Neutrophil (primary cell): ENCODE measurements around the gene ELK1.
"Not testable (repeated sequence)": the region's sequence is repeated elsewhere in the genome, so short reads cannot be mapped to it uniquely, and the experiment has no call there.

ENCODE experiments used
- H3K27ac ChIP-seq: fragments of 200-600 bp; sonication (generic); 2 replicates; pipeline ENCODE4 v1.5.1; 2016; ENCODE audit warnings: mild to moderate bottlenecking, moderate library complexity
- H3K27me3 ChIP-seq: fragments of 200-600 bp; sonication (generic); 2 replicates; pipeline ENCODE4 v1.6.0; 2016; ENCODE audit warnings: mild to moderate bottlenecking
- H3K36me3 ChIP-seq: fragments of 200-600 bp; sonication (generic); 2 replicates; pipeline ENCODE4 v1.5.1; 2017
- H3K4me1 ChIP-seq, 2 experiments: fragments of 200-600 bp in 1 of 2; sonication (generic) in 1 of 2; 1 replicate in 1 of 2; 2 replicates in 1 of 2; pipeline versions ENCODE4 v1.5.1 to v1.6.1; 2013 to 2016; ENCODE audit warnings: low read depth in 1 of 2, low read length in 1 of 2, mild to moderate bottlenecking in 1 of 2, moderate library complexity in 1 of 2; ENCODE audit not compliant: control insufficient read depth in 1 of 2, insufficient read depth in 1 of 2
- H3K4me3 ChIP-seq, 2 experiments: fragments of 200-600 bp in 1 of 2; sonication (generic) in 1 of 2; 1 replicate in 1 of 2; 2 replicates in 1 of 2; pipeline ENCODE4 v1.5.1; 2013 to 2016; ENCODE audit warnings: low read depth in 1 of 2, low read length in 1 of 2, mild to moderate bottlenecking in 1 of 2, moderate library complexity in 1 of 2
- H3K9me3 ChIP-seq: fragments of 200-600 bp; sonication (generic); 2 replicates; pipeline ENCODE4 v1.5.1; 2016
- TF ChIP-seq, protein P1 (sequence below): fragments of 200-600 bp; sonication (generic); IDR thresholded peaks from 2 replicates; pipeline ENCODE4 v1.5.1; 2016; ENCODE audit warnings: antibody characterized with exemption

Gene ELK1

GRCh38 chrX:47683184-47683828 is 32.9 kb upstream of the ELK1 start:
- no peak overlapping the region for H3K4me3 ChIP-seq
- H3K4me1 ChIP-seq: no peaks in the 10 kb centered on the region
- TF ChIP-seq, protein P1, sequence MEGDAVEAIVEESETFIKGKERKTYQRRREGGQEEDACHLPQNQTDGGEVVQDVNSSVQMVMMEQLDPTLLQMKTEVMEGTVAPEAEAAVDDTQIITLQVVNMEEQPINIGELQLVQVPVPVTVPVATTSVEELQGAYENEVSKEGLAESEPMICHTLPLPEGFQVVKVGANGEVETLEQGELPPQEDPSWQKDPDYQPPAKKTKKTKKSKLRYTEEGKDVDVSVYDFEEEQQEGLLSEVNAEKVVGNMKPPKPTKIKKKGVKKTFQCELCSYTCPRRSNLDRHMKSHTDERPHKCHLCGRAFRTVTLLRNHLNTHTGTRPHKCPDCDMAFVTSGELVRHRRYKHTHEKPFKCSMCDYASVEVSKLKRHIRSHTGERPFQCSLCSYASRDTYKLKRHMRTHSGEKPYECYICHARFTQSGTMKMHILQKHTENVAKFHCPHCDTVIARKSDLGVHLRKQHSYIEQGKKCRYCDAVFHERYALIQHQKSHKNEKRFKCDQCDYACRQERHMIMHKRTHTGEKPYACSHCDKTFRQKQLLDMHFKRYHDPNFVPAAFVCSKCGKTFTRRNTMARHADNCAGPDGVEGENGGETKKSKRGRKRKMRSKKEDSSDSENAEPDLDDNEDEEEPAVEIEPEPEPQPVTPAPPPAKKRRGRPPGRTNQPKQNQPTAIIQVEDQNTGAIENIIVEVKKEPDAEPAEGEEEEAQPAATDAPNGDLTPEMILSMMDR: no peak
- H3K27me3 ChIP-seq: no peaks in the 10 kb centered on the region
- no peaks in the 10 kb centered on the region for H3K36me3 ChIP-seq
- no peaks in the 10 kb centered on the region for H3K9me3 ChIP-seq
- H3K27ac ChIP-seq: no peak overlapping the region

DNA sequence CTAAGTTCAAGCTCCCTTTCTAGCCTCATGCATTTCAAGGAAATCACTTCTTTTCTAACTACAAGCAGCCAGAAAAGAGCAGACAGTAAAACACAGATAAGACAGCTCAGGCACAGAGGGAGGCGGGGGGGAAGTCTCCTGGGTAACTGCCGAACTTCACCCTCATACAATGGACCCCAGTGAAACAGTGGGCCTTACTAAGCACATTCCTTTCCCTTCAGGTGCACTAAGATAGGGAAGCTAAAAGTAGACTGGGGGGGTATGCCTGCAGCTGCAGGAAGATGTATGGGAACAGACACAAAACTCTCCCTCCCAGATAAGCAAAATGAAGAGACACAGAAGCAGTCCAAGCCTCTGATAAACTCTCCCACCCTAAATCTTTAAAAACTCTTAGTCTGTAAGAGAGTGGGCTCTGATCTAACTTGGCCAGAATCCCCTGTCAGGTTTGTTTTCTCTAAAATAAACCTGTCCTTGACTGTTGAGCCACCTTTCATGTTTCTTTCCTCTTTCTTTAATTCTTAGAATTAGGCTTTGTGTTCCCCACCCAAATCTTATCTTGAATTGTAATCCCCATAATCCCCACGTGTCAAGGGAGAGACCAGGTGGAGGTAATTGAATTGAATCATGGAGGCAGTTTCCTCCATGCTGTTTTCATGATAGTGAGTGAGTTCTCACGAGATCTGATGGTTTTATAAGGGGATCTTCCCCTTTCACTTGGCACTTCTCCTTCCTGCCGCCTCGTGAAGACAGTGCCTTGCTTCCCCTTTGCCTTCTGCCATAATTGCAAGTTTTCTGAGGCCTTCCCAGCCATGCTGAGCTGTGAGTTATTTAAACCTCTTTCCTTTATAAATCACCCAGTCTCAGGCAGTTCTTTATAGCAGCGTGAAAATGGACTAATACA is 25.8 kb upstream of the ELK1 start:
- H3K27ac ChIP-seq, H3K27me3 ChIP-seq, H3K4me3 ChIP-seq, H3K9me3 ChIP-seq, H3K36me3 ChIP-seq, H3K4me1 ChIP-seq: not testable (repeated sequence)

- Histone ChIP-seq H3K4me1 (no peaks in the 10 kb centered on the region), H3K9me3 (no peaks in the 10 kb centered on the region), H3K4me3 (no peak overlapping the region), H3K27ac (no peak overlapping the region), H3K27me3 (no peaks in the 10 kb centered on the region), H3K36me3 (no peaks in the 10 kb centered on the region)
- TF ChIP-seq, protein P1: no peak
Observed at GRCh38 chrX:47674776-47675175, 24.4 kb upstream of the ELK1 start.

GRCh38 chrX:47665797-47666196 is 15.4 kb upstream of the ELK1 start:
- not testable (repeated sequence) for H3K36me3 ChIP-seq, H3K9me3 ChIP-seq, H3K4me3 ChIP-seq, H3K27me3 ChIP-seq, H3K27ac ChIP-seq, H3K4me1 ChIP-seq

DNA sequence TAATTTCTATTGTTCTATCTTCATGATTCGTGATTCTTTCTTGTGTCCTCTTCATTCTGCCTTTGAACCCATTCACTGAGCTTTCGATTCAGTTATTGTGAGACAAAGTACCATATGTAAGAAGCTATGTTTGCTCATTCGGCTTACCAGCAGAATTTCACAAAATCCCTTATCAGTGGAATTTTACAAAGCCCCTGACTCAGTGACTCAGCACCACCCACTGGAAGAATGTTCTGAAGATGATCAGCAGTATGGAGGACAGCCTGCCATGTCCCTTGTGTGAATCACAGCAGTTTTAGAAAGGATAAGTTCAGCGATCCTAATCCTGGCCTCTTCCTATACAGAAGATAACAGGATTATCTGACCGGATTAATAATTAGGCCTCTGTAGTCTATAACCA is 14.4 kb upstream of the ELK1 start:
- Histone ChIP-seq H3K27me3 (no peaks in the 10 kb centered on the region), H3K36me3 (no peaks in the 10 kb centered on the region), H3K4me3 (no peak overlapping the region), H3K9me3 (no peaks in the 10 kb centered on the region), H3K4me1 (no peaks in the 10 kb centered on the region), H3K27ac (no peak overlapping the region)
- TF ChIP-seq, protein P1: no peak

DNA sequence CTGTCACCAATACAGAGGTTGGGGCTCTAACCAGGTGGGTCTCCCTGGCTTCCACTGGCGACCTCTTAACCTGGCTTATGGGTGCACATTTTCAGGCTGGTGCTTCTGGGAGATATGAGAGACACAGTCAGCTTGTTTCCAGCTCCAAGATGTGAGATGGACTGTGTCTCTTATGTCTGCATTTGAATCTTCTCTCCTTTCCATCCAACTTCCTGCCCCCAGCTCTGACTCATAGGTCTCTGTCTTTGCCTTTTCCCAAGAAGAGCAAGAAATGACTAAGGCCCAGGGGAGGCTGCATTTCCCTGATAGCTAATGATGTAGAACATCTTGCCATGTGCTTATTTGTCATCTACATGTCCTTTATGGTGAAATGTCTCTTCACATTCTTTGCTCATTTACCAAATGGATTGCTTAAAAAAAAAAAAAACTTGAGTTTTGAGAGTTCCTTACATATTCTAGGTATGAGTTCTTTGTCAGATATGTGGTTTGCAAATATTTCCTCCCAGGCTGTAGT is 11.8 kb upstream of the ELK1 start:
- Histone ChIP-seq H3K9me3 (no peaks in the 10 kb centered on the region), H3K27ac (no peak overlapping the region), H3K4me1 (peaks cover 13 to 14% of the 10 kb centered on the region in 2 experiments), H3K4me3 (no peak overlapping the region), H3K36me3 (no peaks in the 10 kb centered on the region), H3K27me3 (no peaks in the 10 kb centered on the region)
- TF ChIP-seq, protein P1: no peak
